ENCODE data around the gene SEMA7A.

SEMA7A gene

DNA sequence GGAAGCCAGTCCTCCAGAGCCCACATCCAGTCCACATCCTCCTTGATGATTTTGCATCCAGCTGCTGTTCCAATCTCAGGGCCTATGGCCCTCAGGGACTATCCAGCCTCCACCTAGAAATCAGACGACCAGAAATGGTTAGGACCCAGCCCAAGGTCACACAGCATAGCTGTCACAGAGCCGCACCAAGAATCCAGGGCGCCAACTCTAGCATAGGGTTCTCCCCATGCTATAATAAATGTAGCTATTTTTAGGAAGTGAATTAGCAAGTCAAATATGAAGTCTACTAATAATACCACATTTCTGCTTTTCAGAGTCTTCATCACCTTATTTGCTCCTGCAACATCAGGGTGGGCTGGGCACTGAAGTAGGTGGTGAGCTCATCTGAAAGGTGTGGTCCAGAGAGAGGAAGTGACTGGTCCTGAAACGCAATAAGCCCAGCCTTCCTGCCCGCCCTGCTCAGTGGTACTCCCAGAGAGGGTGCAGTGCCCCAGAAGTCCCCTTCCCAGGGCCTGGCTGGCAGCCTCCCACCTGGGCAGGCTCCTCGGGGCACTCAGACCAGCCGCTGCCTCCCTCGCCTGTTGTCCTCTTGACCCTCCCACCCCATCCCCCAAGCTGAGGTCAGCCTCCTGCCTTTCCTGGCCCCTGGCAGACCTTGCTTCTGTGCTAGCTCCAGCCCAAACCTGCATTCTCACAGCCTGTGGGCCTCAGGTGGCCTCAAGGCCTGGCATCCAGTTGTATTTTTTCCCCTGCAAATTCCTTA, 48.7 kb downstream of the SEMA7A start:
- peak; percentile 80 for DNase-seq

DNA sequence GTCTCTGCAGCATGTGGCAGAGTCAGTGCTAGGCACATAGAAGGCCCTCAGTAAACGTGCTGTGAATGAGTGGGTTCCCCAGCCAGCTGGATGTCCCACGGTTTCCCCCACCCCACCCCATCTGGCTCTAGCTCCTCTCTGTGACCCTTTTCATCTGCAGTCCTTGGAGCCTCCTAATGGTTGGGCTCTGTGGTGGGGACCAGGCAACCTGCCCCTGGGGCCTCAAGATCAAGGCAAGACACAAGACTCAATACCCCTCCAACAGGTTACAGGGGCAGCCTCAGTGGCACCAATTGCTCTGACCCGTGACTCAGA, 49.2 kb downstream of the SEMA7A start:
- DNase-seq = no peak

DNA sequence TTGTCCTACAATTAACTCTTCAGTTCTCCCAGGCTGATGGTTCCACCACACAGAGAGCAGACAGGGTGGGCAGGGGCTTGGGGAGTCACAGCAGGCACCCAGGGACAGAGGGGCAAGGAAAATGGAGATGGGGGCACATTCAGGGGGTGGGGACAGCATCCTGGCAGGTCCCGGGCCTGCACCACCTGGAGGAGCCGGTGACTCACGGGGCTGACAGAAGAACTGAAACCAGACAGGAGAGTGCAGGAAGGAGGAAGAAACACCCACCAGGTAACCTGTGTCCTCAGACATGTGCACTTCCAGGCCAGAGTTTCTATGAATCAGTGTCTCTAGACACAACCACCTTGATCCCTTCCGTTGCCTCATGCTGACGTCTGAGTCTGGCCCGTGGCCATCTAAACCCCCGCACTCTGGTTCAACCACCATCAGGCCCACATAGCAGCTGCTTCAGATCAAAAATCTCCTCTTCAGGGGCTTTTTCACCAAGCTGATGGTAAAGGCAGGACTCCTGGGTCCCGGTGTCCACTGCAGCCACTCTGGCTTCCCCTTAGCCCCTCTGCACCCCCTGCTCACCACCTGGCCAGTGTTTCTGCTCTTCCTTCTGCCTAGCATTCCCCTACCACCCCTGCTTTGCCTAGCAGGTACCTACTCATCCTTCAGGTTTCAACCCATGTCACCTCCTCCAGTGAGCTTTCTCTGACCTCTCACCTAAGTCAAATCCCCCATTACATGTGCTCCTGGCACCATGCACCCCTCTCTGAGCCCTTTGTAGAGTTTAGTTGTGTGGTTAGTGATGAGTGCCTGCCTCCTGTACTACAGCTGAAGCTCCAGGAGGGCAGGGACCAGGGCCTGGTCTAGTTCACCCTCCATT, 49.8 kb downstream of the SEMA7A start:
- peak; percentile 92 for DNase-seq

DNA sequence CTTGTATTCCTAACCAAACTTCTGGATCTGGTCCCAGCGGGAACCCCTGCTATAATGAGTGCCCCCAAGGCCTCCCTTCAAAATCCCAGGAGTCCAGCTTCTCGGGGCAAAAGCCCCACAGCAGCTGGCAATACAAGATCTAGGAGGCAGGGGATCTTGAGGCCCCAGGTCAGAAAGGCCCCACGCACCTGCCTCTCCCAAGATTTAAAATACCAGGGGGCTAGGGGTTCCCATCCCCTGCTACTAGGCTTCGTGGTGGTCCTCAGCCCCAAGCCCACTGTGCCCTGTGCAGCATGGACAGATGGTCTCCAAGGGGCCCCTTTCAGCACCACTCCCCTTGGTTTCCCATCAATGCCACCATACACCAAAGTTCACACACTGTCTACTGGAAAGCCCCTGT, 50.5 kb downstream of the SEMA7A start:
- no peak for DNase-seq

DNA sequence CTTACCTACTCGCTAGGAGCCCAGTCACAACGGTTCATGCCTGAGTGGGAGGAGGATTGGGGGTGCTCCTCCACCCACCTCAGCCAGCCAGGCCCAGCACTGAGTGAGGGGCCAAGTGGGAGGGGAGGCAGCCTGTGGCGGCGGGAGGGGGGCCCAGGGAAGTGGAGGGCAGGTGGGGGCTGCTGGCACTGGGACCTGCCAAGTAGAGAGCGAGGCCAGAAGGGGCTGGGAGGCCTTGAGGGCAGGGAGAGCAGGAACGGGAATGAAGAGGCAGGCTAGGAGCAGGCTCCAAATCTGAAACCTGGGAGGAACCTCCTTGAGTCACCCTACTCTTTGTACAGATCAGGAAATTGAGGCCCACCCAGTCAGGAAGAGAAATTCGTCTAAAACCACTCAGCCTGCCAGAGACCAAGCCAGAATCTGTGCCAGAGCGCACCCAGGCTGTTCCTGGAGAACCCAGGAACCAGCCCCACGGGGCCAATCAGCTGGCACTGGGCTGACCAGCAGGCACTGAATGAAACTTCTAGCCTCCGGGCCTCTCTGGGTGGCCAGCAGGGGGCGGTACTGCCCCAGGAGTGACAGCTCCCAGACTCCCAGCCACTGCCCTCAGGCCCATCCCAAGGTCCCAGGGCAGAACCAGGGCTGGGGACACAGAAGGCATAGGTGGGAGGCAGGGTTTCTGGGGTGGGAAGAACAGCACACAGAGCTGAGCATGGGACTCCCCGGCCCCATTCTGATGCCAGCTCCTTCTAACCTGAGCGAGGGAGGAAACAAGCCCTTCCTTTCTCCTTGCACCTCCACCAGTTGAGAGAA, 51.5 kb downstream of the SEMA7A start:
- peak; percentile 91 for DNase-seq

DNA sequence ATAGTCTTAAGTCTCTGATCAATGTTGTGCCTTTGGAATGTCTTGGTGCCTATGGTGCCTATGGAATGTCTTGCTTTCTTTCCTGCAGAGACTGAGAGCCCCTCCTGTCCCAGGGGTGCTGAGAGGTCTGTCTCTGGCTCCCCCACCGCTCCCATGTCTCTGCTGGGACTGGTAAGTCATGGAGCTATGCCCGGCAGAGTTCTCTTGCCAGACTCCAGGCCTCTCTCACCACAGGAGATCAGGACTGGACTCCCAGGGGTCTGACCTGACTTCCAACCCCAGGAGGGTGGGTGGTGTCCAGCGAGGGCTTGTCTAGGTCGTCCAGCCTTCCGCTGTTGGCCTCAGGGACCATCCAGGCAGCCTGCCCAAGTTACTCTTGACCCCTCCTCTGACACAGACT, 52.3 kb downstream of the SEMA7A start:
- DNase-seq = peak; percentile 22

DNA sequence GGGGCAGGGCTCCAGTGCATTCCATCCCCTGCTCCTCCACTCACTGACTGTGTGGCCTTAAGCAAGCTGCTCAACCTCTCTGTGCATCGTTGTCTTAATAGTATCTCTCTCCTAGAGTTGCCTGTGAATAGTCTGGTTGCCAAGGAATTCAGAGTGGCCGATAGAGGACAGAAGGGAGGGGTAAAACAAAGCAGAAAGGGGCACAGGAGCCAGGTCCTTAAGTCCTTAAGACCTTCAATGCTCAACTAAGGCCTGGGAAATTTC, 52.6 kb downstream of the SEMA7A start:
- DNase-seq = no peak

DNA sequence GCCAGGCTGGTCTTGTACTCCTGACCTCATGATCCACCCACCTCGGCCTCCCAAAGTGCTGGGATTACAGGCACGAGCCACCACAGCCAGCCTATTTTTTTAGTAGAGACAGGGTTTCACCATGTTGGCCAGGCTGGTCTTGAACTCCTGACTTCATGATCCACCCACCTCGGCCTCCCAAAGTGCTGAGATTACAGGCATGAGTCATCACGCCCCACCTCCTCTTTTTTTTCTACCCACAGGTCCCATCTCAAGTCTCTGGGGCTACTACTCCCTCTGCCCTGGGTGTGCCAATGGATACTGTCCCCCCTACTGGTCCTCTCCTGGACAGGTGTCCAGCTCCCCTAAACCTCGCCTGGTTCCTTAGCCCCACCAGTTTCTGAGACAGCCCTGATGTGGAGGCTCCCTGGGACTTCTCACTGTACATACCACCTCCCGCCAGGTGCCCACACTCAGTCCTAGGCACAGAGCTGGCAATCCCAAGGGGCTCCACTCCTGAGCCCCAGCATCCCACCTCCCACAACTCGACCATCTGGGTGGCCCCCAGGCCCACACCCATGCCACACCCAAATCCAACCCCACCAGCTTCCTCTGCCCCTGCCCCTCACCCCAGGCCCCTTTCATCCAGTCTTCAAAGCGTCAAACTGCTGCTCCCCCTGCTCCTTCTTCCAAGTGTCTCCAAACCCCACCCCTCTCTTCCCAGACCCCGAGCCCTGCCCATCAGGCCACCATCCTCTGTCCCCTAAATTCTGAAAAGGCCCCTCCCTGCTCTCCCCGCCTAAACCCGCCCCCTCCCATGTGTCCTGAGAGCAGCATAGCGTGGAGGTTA, 53.2 kb downstream of the SEMA7A start:
- DNase-seq = no peak

DNA sequence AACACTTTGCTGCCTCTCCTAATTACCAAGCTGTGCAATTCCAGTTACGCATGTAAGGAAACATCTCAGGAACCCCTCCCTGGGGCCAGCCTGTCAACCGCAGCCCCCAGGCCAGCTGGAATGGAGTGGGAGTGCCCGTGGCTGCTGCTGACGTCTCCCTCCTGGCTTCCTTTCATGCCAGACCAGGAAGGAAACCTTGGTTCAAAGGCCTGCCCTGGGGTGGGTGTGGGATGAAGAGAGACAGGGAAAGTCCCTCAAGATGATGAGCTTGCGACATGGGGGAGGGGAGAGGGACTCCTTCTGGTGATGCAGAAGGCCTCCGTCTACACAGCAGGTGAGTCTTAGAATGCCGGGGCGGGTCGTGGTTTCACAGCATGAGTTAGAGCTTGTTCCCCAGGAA, 54.9 kb downstream of the SEMA7A start:
- peak; percentile 84 for DNase-seq

DNA sequence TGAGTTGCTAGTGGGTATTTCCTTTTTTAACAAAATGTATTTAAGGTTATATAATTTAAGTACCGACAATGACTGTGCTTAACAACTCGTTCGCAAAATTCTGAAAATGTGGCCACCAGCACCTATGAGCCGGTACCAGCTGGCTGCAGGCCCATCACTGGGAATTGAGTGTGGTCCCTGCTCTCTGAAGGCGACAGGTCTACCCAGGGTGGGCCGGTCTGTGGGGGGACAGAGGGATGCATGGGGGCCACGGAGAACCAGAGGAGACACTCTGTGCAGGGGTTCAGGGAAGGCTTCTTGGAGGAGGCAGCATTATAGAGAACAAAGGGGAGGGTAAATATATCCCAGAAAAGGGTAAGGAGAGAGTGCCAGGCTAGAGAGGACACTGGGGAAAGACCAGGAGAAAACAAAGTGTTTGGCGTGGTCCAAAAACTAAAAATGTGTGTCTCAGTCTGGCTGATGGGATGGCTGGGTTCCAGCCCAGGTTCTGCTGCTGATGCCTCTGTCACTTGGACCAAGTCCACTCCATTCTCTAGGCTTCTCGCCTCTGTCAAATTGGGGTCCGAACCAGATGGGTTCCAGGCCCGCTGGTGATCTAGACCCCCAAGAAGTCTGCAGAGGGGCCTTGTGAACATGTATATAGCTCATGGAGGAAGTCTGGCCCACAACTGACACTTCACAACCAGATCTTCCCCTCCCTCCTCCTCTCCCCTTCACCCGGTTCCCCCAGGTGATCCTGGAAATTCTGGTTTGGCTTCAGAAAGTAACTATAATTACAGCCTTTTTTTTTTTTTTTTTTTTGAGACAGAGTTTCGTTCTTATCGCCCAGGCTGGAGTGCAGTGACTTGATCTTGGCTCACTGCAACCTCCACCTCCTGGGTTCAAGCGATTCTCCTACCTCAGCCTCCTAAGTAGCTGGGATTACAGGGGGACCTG, 55.7 kb downstream of the SEMA7A start:
- no peak for DNase-seq

DNA sequence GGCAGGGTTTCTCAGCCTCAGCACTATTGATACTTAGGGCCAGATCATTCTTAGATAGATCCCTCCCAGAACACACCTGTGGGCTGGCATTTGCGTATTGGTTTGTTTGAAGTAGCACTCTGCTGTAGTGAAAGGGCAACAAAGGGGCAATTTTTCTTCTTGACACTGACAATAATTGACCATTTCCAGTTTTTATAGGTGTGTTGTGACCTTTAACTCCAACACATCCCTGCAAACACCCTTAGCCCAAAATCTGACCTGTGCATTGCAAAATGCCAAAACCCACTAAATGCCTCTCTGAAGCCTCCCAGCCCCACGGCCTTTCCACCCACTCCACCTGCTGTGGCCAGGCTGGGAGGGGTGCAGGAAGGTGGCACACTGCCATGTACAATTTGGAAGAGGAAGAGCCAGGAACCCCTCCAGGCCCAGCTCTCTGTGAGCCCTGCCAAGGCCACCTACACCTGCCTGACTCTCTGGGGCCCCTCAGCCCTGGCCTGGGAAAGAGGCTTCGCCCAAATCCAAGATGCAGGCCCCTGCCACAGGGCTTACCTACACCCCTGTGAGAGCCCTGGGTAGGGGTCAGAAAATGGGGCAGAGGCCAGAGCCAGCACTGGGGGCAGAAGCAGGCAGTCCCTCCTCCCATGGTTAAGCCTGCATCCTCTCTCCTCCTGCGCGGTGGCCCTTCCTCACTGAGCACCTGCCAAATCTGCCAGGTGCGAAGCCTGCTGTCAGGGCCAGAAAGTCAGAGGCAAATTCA, 56.8 kb downstream of the SEMA7A start:
- no peak for DNase-seq

DNA sequence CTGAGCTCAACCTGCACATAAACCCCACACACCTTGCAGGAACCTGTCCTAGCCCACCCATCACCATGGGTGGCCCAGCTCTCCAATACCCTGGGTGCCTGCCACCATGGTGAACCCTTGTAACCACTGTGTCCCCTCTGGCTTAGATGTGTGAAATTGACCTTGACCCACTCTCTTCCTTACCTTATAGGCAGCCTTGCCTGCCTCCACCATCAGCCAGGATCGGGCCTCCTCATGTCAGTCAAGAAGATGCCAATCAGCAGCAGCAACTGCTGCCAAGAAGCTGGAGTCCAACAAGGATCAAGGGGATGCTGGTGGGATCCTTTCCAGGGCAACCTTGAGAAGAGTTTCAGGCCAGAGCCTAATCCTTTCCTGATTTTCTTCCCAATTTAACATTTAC, 57.5 kb downstream of the SEMA7A start:
- no peak for DNase-seq

DNA sequence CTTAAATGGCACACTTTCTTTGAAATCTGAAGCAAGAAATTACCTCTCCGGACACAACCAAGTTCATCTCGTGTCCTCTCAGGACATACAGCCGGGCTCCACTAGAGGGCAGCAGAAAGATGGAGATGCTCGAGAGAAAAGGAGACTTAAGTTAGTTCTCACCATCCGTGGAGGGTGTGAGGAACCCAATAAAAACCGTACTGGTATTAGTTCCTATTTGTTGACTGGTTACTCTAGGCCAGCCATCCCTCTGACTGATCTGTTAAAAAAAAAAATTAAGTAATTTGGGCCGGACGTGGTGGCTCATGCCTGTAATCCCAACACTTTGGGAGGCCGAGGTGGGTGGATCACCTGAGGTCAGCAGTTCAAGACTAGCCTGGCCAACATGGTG, 58.5 kb downstream of the SEMA7A start:
- peak; percentile 94 for DNase-seq

DNA sequence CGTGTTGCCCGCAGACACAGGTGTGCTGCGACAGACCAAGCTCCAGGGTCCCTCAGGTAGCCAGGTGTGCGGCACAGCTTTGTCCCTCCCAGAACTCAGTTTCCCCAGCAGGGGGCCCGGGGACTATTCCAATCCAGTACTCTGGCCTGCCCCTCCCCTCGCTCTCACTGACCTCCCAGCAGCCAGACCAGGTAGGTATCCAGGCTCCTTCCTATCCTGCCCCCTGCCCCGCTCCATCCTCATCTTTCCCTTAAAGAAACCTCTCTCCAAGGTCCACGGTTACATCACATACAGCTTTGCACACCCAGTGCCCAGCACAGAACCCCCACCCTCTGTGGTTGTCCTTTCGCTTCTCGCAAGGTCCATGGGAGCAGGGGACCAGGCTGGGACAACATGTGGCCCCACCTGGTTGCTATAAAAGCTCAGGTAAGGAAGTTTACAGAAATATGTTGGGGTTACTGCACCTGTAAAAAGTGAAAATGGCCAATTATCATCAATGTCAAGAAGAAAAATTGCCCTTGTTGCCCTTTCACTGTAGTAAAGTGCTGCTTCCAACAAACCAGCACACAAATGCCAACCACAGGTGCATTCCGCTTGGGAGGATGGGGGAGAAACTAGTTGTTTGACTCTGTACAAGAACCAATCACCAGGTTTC, 59.0 kb downstream of the SEMA7A start:
- no peak for DNase-seq

DNA sequence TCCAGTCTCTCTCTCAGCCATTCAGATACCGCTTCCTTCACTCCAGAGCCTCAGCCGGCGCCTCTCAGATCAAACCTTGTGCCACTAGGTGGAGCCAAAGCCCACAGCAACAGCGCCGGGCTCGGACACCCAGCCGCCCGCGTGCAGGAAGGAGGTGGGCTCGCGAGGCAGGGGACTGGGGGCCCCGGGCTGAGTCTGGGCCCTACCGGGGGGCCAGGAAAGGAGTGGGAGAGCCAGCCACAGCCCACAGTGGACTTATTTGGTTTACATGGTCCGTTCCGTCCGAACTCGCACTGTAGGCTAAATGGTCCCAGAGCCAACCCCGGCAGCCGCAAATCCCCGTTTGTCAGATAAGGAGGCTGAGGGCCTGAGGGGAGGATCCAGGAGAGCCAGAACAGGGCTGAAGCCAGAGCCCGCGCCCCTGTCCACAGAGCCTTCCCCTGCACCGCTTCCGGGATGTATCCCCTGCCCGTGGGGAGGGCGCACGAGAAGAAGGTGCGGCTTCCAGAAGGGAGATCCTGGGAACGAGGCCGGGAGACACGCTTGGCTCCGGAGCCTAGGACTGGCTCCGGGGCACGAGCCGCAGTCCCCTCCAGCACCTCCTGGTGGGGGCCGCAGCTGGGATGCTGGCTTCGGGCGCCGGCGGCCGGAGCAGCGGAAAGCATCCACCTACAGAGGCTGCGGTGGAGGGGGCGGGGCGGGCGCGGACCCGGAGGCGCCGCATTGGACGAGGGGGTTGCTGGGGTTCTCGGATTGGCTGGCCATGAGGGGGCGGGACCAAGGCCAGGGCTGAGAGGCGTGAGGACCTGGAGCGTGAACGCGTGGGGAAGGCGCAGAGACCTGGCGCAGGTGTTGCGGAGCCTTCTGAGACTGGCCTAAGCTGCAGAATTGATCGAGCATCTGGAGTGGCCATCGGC, 59.8 kb downstream of the SEMA7A start:
- peak; percentile 96 for DNase-seq

DNA sequence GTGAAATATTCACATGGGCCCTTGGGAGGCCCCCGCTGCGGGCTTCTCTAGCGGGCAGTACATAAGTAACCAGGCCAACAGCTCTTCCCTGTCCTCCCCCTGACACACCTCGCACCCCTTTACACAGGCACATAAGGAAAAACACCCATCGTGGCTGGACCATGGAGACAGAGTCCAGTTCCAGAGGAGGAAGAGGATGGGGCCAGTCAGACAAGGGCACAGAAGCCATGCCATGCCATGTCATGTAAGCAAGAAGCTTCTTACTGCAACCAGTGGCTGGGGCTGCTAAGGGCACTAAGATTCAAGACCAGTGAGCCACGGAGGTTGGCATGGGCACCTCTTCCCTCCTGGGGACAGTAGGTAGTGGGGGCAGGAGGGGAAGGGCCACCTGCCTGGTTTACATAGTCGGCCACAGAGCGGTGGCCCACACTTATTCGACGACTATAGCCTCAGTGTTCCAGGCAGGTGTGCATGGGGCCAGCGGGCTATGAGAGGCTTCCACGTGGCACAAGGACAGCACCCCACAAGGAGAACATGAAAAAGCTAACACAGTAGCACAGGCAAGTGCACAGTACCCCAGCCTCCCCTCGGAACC, 60.6 kb downstream of the SEMA7A start:
- no peak for DNase-seq

DNA sequence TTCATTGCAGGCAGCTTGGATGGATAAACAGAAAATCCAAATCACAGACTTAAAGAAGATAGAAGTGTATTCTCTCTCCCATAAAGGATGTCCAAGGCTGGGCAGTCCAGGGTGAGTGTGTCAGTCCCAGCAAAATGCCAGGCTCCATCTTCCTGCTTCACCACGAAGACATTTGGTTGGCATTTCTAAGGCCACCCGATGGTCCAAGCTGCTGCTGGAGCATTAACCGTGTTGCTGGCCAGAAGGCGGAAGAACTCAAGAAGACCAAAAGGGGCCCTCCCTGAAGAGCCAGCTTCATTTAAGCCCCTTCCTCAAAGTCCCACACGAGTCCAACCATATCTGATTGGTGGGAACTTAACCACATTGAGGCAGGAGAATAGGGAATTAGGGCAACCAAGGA, 63.3 kb downstream of the SEMA7A start:
- no peak for DNase-seq

DNA sequence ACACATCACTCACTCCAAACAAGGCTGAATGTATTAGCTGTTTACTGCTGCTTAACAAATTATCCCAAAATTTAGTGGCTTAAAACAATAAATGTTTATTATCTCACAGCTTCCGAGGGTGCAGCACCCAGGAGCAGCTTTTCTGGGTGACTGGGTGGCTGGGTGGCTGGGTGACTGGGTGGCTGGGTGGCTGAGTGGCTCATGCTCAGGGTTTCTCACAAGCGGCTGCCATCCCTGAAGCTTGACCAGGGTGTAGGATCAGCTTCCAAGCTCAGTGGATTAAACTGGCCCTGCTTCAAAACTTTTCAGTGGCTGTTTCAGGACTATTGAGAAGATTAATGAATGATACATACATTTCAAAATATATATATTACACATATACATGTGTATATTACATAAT, 64.0 kb downstream of the SEMA7A start:
- no peak for DNase-seq
